ENCODE measurements around the gene TPPP2.

The TPPP2 gene

DNA sequence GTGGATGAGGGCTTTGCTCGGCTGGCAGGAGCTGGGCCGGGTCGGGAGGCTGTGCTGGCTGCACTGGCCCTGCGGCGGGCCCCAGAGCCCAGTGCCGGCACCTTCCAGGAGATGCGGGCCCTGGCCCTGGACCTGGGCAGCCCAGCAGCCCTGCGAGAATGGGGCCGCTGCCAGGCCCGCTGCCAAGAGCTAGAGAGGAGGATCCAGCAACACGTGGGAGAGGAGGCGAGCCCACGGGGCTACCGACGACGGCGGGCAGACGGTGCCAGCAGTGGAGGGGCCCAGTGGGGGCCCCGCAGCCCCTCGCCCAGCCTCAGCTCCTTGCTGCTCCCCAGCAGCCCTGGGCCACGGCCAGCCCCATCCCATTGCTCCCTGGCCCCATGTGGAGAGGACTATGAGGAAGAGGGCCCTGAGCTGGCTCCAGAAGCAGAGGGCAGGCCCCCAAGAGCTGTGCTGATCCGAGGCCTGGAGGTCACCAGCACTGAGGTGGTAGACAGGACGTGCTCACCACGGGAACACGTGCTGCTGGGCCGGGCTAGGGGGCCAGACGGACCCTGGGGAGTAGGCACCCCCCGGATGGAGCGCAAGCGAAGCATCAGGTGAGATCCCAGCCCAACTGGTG lies 51.6 kb downstream of the TPPP2 start:
- DNase-seq = no peak

Measured in NCI-H69 (cell line).